ENCODE measurements around the gene RAD21L1.

RAD21L1 gene

DNA sequence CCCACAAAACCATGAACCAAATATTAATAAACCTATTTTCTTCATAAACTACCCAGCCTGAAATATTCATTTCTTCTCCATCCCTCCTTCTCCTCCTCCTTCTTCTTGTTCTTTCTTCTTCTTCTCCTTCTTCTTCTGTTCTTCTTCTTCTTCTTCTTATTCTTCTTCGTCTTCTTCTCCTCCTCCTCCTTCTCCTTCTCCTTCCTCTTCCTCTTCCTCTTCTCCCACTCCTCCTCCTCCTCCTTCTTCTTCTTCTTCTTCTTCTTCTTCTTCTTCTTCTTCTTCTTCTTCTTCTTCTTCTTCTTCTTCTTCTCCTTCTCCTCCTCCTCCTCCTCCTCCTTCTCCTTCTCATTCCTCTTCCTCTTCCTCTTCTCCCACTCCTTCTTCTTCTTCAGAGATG, 36.0 kb upstream of the RAD21L1 start:
- TF ChIP-seq, protein P1, sequence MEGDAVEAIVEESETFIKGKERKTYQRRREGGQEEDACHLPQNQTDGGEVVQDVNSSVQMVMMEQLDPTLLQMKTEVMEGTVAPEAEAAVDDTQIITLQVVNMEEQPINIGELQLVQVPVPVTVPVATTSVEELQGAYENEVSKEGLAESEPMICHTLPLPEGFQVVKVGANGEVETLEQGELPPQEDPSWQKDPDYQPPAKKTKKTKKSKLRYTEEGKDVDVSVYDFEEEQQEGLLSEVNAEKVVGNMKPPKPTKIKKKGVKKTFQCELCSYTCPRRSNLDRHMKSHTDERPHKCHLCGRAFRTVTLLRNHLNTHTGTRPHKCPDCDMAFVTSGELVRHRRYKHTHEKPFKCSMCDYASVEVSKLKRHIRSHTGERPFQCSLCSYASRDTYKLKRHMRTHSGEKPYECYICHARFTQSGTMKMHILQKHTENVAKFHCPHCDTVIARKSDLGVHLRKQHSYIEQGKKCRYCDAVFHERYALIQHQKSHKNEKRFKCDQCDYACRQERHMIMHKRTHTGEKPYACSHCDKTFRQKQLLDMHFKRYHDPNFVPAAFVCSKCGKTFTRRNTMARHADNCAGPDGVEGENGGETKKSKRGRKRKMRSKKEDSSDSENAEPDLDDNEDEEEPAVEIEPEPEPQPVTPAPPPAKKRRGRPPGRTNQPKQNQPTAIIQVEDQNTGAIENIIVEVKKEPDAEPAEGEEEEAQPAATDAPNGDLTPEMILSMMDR (IDR thresholded peaks at IDR 0.05) = no peak

DNA sequence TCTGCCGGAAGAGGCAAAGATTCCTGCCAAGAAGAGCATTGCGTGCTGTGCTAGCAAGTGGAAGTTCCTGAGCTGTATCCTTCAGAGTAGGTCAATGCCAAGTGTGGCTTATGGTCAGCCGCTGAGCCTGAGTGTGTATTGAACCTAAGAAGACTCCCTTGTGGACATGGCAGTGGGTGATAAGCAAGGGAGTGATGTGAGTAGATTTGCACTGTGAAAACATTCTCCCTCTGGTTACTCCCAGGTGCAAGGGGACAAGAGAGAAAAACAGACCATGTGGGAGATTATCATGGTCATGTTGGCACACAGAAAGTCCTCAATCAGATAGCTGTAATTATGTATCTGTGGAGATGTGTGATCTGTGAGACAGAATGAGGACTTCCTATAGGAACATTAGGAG, 35.0 kb upstream of the RAD21L1 start:
- TF ChIP-seq, protein P1 (IDR thresholded peaks at IDR 0.05) = no peak

DNA sequence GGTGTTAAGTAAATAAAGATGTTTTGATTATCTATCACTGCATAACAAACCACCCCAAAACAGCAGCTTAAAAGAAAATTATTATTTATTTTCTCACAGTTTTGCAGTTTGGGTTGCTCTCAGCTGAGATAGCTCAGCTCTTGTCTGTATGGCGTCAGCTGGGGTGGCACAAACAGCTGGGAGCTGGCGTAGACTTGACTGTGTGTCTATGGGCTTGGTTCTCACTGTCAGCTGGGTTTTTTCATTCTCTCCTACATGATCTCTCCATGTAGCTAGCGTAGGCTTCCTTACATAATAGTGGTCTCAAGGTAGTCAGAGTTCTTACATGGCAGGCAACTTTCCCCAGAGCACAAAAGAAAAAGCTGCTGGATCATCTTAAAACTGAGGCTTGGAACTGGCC, 34.5 kb upstream of the RAD21L1 start:
- TF ChIP-seq, protein P1 (IDR thresholded peaks at IDR 0.05) = no peak

DNA sequence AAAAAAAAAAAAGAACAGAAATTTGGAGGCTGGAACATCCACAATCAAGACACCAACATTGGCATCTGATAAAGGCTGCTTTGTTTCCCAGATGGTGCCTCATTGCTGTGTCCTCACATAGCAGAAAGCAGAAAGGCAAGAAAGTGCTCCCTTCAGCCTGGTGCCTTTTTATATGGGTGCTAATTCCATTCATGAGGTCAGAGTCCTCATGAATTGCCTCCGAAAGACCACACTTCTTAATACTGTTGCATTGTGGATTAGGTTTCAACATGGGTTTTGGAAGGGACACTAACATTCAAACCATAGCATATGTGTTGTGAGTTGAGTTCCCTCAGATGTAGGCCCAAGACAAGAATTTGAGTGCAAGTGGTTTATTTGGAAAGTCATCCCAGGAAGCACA, 30.6 kb upstream of the RAD21L1 start:
- TF ChIP-seq, protein P1 (IDR thresholded peaks at IDR 0.05) = no peak

DNA sequence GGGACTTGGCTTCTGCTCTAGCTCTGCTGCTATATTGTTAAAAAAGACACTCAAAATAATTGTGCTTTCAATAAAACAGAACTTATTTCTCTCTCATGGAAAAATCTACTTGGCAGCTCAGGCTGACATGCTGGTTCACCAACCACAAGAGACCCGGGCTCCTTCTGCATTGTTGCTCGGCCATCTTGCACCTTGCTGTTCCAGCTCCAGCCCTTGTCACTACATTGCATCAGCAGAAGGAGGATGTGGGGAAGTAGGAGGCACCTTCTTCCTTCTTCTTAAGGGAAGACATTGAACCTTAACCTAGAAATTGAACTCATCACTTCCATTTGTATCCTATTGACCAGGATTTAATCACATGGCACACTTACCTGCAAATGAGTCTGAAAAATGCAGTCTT, 29.2 kb upstream of the RAD21L1 start:
- TF ChIP-seq, protein P1 (IDR thresholded peaks at IDR 0.05) = no peak

DNA sequence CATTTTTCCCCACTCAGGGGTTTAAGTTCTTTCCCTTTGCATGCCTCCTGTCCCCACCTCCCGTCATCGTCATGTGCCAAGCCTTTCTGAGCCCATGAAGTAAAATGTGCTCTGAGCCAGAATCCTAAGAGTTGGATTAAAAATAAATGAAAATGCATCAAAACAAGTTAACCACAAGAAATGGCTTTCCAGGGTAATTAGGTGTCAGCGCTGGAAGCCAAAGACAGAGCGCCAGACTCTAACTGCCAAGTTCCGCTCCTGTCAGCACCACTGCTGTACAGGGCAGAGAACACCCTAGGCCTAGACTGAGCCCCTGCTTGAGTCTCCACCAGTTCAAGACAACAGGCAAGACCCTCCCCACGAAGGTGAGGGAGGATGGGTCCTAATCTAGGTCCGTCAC, 28.0 kb upstream of the RAD21L1 start:
- TF ChIP-seq, protein P1 (IDR thresholded peaks at IDR 0.05) = no peak

DNA sequence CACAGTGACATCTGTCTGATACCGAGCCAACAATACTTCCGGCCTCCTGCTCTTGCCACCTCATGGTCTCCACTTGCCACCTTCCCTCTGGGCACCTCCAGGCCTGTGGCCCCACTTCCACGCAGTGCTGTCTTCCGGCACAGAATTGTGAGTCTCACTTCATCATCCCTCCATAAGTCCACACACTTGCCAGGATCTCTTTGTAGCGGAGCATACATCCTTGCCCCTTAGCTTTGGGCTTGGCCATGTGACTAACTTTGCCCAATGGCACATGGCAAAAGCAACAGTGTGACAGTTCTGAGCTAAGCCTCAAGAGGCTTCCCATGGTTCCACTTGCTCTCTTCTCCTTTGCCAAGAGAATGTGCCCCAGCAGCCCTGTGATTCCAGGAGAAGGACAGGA, 27.1 kb upstream of the RAD21L1 start:
- TF ChIP-seq, protein P1 (IDR thresholded peaks at IDR 0.05) = no peak

DNA sequence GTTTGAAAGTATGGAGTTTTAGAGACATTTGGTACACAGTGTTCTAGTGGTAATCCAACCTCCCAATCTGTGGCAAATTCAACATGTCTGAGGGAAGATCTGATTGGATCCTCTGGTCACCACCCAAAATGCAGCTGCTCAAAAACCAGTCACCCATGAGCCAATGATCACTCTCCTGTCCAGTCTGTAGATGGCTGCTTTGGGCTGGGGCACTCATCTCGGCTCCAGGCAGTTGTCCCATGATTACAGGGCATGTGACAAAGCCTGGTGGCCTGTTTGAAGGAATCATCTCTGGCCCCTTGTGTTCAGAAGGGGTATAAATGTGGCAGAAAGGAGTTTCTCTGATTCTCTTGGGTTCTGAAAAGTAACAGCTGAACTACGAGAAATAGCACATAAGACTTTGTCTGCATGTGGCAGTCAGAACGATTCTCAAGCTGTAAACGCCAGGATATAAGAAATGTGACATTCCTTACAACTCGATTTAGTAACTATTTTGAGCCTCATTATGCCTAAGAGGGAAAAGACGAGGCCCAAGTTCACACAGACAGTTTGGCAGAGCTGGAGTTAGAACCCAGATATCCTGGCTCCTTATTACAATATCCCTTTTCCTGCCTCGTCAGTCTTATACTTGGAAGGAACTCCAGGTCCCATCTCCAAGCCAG, 26.5 kb upstream of the RAD21L1 start:
- TF ChIP-seq, protein P1 (IDR thresholded peaks at IDR 0.05) = no peak

Data from LNCAP (cell line).